ENCODE results near the gene HSD11B1L.
"Not testable (repeated sequence)": the region's sequence is repeated elsewhere in the genome, so short reads cannot be mapped to it uniquely, and the experiment has no call there.

The HSD11B1L gene

GRCh38 chr19:5686647-5687359 lies 6.0 kb downstream of the HSD11B1L start:
- CTCF ChIA-PET: interaction anchor here (0.6 to 6.0 kb wide), 25 partner anchors 9 to 289 kb away, joined by 3 to 79 read pairs (median 5); partner anchors contain the start of genes CATSPERD, LONP1, SAFB and SAFB2

GRCh38 chr19:5687360-5688198 lies 6.8 kb downstream of the HSD11B1L start:
- DNase-seq (ENCODE audit: extremely low spot score): no peak
- TF ChIP-seq CTCF (IDR thresholded peaks at IDR 0.05; ENCODE audit: control extremely low read depth, extremely low read depth, low read depth, missing control alignments): no peak
- ChIA-PET CTCF (interaction anchor here (0.6 to 6.0 kb wide), 22 partner anchors 10 to 288 kb away, joined by 3 to 79 read pairs (median 6); partner anchors contain the start of genes CATSPERD, LONP1, SAFB and SAFB2), POLR2A (interaction anchor here (0.6 to 1.5 kb wide), 5 partner anchors 26 to 837 kb away, joined by 3 to 8 read pairs (median 6); partner anchors contain the start of genes CATSPERD and LONP1)

More at GRCh38 chr19:5686647-5687359, 6.0 kb downstream of the HSD11B1L start:
- peak; percentile 98 for DNase-seq (ENCODE audit: extremely low spot score)
- peak; percentile 91 for TF ChIP-seq CTCF (IDR thresholded peaks at IDR 0.05; ENCODE audit: control extremely low read depth, extremely low read depth, low read depth, missing control alignments)
- POLR2A ChIA-PET: interaction anchor here (0.5 to 1.5 kb wide), 8 partner anchors 10 to 1081 kb away, joined by 3 to 8 read pairs (median 5); partner anchors contain the start of genes CATSPERD and LONP1

- POLR2A ChIA-PET; DNase-seq (ENCODE audit: extremely low spot score): not testable (repeated sequence)
- CTCF ChIA-PET: interaction anchor here (1.6 to 6.0 kb wide), 8 partner anchors 9 to 43 kb away, joined by 5 to 79 read pairs (median 20); partner anchors contain the start of genes CATSPERD and LONP1
These were observed 7.5 kb downstream of the HSD11B1L start for GRCh38 chr19:5688262-5688881.

- TF ChIP-seq CTCF (IDR thresholded peaks at IDR 0.05; ENCODE audit: control extremely low read depth, extremely low read depth, low read depth, missing control alignments): peak; percentile 99
- peak; percentile 95 for DNase-seq (ENCODE audit: extremely low spot score)
- CTCF ChIA-PET: interaction anchor here (0.6 to 6.0 kb wide), 22 partner anchors 7 to 114 kb away, joined by 3 to 79 read pairs (median 4); partner anchors contain the start of genes CATSPERD, LONP1, SAFB and SAFB2
- POLR2A ChIA-PET: interaction anchor here (0.6 to 2.7 kb wide), 12 partner anchors 9 to 138 kb away, joined by 3 to 11 read pairs (median 4); partner anchors contain the start of genes CATSPERD, SAFB and SAFB2
These were observed 9.5 kb downstream of the HSD11B1L start, which contains the start of gene RPL36 for GRCh38 chr19:5690125-5690954. TSS of gene RPL36 (plus strand) at chr19:5690295. CDS start at chr19:5690508, 213 bp downstream.

GRCh38 chr19:5690955-5691821 lies 10.4 kb downstream of the HSD11B1L start:
- ChIA-PET CTCF (interaction anchor here (0.9 to 6.0 kb wide), 6 partner anchors 8 to 104 kb away, joined by 3 to 79 read pairs (median 4); partner anchors contain the start of genes CATSPERD, LONP1, SAFB and SAFB2), POLR2A (interaction anchor here (1.0 to 2.7 kb wide), 6 partner anchors 11 to 69 kb away, joined by 3 to 11 read pairs (median 4); partner anchors contain the start of genes SAFB and SAFB2)
- no peak for DNase-seq (ENCODE audit: extremely low spot score)
- TF ChIP-seq CTCF (IDR thresholded peaks at IDR 0.05; ENCODE audit: control extremely low read depth, extremely low read depth, low read depth, missing control alignments): no peak

Measured in GM10248 (cell line).